Tibial artery (tissue), 4 donors: ENCODE data around the gene SUSD1.

ENCODE experiments used
- DNase-seq, 2 donors: peaks; one replicate each; pipeline ENCODE4 v3.0.0-alpha.2; 2019
- H3K27ac ChIP-seq, 2 donors: fragments of 200-600 bp; sonication (generic) in 1 of 2; 1 replicate in 1 of 2; 2 replicates in 1 of 2; pipeline ENCODE4 v1.5.1; 2018 to 2019; ENCODE audit warnings: mild to moderate bottlenecking in 1 of 2
- H3K27me3 ChIP-seq, 2 donors: fragments of 200-600 bp; sonication (generic) in 1 of 2; one replicate each; pipeline versions ENCODE4 v1.5.1 to v1.6.0; 2016 to 2019
- H3K36me3 ChIP-seq, 3 donors: fragments of 200-600 bp; sonication (generic) in 2 of 3; one replicate each; pipeline ENCODE4 v1.5.1; 2016 to 2019; ENCODE audit warnings: mild to moderate bottlenecking in 2 of 3
- H3K4me1 ChIP-seq, 4 donors: fragments of 200-600 bp; sonication (generic) in 2 of 4; 1 replicate in 3 of 4; 2 replicates in 1 of 4; pipeline ENCODE4 v1.5.1; 2016 to 2019
- H3K4me3 ChIP-seq, 2 donors: fragments of 200-600 bp; sonication (generic) in 1 of 2; 1 replicate in 1 of 2; 2 replicates in 1 of 2; pipeline ENCODE4 v1.5.1; 2018 to 2019; ENCODE audit warnings: mild to moderate bottlenecking in 2 of 2
- H3K9me3 ChIP-seq, 3 donors: fragments of 200-600 bp; sonication (generic) in 1 of 3; one replicate each; pipeline ENCODE4 v1.5.1; 2016 to 2019
- CTCF ChIP-seq, 2 experiments: fragments of 200-600 bp in 1 of 2; fragments of 450-650 bp in 1 of 2; IDR thresholded peaks; one replicate each; pipeline ENCODE4 v1.5.1; 2017 to 2019; ENCODE audit warnings: antibody characterized with exemption in 2 of 2, mild to moderate bottlenecking in 1 of 2, moderate library complexity in 1 of 2
- intact Hi-C: fragments of 100-400 bp; cut with DNase I; formaldehyde crosslinking; loops from one replicate; pipeline ENCODE4 v1.15.0; 2023; ENCODE audit warnings: low total_unique reads

SUSD1 gene

GRCh38 chr9:112170968-112171367, 4.1 kb downstream of the SUSD1 start:
- Histone ChIP-seq H3K4me3 (no peak overlapping the region), H3K36me3 (no peaks in the 10 kb centered on the region), H3K27me3 (no peaks in the 10 kb centered on the region), H3K4me1 (peaks cover 0 to 39% (median 6%) of the 10 kb centered on the region in 4 donors), H3K27ac (no peak overlapping the region), H3K9me3 (no peaks in the 10 kb centered on the region)
- intact Hi-C loops = loop anchor here (10.0 kb wide), 1 partner anchor 164 kb away; the partner anchor contains the start of gene PTBP3
- no peak for TF ChIP-seq CTCF (IDR thresholded peaks at IDR 0.05)
- no peak for DNase-seq

GRCh38 chr9:112170235-112170634, 4.9 kb downstream of the SUSD1 start:
- TF ChIP-seq CTCF (IDR thresholded peaks at IDR 0.05) = no peak
- intact Hi-C loops = loop anchor here (10.0 kb wide), 1 partner anchor 165 kb away; the partner anchor contains the start of gene PTBP3
- Histone ChIP-seq H3K36me3 (no peaks in the 10 kb centered on the region), H3K27me3 (no peaks in the 10 kb centered on the region), H3K4me1 (peaks cover 0 to 38% (median 6%) of the 10 kb centered on the region in 4 donors), H3K27ac (no peak overlapping the region), H3K4me3 (no peak overlapping the region), H3K9me3 (no peaks in the 10 kb centered on the region)
- DNase-seq = no peak

- H3K9me3 ChIP-seq = no peaks in the 10 kb centered on the region
- intact Hi-C loops = no loop called here
- no peaks in the 10 kb centered on the region for H3K36me3 ChIP-seq
- H3K27ac ChIP-seq = no peak overlapping the region
- TF ChIP-seq CTCF (IDR thresholded peaks at IDR 0.05) = no peak
- peaks cover 0 to 36% (median 4%) of the 10 kb centered on the region in 4 donors for H3K4me1 ChIP-seq
- DNase-seq = no peak
- no peaks in the 10 kb centered on the region for H3K27me3 ChIP-seq
- H3K4me3 ChIP-seq = no peak overlapping the region
These were observed 5.7 kb downstream of the SUSD1 start for GRCh38 chr9:112169368-112169767.

DNA sequence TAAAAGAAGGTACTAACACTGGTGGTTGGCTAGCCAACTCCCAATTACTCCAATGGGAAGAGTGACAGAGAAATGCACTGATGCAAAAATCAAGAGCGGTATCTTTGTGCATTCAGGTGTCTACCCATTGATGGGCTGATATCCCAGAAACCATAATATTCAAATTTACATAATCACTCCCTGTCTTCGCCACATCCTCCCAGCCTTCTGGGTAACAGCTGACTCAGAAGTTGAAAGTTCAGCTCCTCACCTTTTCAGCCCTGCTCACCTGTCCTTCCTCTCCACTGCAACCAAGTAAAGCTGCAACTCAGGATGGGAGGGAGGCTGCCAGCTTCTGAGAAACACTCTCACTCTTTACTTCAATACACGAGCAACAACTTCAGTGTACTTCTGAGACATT, 6.9 kb downstream of the SUSD1 start:
- Histone ChIP-seq H3K9me3 (no peaks in the 10 kb centered on the region), H3K27ac (no peak overlapping the region), H3K4me1 (peaks cover 0 to 29% (median 2%) of the 10 kb centered on the region in 4 donors), H3K27me3 (no peaks in the 10 kb centered on the region), H3K36me3 (no peaks in the 10 kb centered on the region), H3K4me3 (no peak overlapping the region)
- no peak for TF ChIP-seq CTCF (IDR thresholded peaks at IDR 0.05)
- DNase-seq = no peak
- intact Hi-C loops = no loop called here

- intact Hi-C loops = no loop called here
- H3K4me3 ChIP-seq = no peak overlapping the region
- H3K27ac ChIP-seq = peak overlapping the region in 1 of 2 donors; percentile 10
- no peak for DNase-seq
- H3K4me1 ChIP-seq = peaks cover 0 to 29% (median 2%) of the 10 kb centered on the region in 4 donors
- no peaks in the 10 kb centered on the region for H3K27me3 ChIP-seq
- TF ChIP-seq CTCF (IDR thresholded peaks at IDR 0.05) = peak; percentile 14 to 22
- H3K9me3 ChIP-seq = no peaks in the 10 kb centered on the region
- no peaks in the 10 kb centered on the region for H3K36me3 ChIP-seq
These were observed 8.6 kb downstream of the SUSD1 start for GRCh38 chr9:112166176-112167140.
